Retinal pigment epithelial cell (primary cell): ENCODE measurements around the gene NLRP9.

ENCODE experiments used
- DNase-seq: peaks from one replicate; pipeline ENCODE4 v3.0.0-alpha.2; 2010; ENCODE audit warnings: low read depth
- H3K4me3 ChIP-seq: 2 replicates; pipeline ENCODE4 v1.5.1; 2011; ENCODE audit warnings: mild to moderate bottlenecking, low read length, control low read depth, moderate library complexity
- TF ChIP-seq, protein P1 (sequence below): conservative IDR thresholded peaks from 2 replicates; pipeline ENCODE4 v1.5.1; 2011; ENCODE audit warnings: low read depth, low read length, control low read depth, inconsistent platforms

Gene NLRP9

DNA sequence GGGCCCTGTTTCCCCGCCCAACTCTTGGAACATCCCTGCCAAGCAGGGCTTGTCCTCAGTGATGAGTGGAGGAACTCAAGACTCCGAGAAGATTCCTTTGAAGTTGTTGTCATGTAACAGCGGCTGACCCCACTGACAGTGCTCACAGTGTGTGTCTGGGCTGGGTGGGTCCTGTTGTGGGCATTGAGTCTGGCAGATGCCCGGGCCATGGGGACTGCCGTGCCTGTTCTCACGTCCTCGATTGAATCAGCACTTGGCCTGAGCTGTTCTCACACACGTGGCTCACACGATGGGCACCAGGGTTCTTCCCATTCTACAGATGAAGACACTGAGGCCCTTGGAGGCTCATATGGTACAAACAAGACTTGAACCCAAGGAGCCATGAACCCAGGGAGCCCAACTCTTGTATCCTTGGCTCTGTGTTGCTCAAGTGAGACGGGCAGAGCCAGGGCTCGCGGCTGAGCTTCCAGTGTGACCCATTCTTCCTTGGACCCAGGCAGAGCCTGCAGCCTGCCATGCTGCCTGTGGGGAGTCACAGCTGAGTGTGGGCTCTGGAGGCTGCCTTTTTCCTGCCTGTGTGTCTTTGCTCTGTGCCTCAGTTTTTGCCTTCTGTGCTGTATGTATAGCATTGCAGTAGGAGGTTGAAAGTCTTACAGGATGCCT, 71.7 kb downstream of the NLRP9 start:
- H3K4me3 ChIP-seq: no peak overlapping the region
- TF ChIP-seq, protein P1, sequence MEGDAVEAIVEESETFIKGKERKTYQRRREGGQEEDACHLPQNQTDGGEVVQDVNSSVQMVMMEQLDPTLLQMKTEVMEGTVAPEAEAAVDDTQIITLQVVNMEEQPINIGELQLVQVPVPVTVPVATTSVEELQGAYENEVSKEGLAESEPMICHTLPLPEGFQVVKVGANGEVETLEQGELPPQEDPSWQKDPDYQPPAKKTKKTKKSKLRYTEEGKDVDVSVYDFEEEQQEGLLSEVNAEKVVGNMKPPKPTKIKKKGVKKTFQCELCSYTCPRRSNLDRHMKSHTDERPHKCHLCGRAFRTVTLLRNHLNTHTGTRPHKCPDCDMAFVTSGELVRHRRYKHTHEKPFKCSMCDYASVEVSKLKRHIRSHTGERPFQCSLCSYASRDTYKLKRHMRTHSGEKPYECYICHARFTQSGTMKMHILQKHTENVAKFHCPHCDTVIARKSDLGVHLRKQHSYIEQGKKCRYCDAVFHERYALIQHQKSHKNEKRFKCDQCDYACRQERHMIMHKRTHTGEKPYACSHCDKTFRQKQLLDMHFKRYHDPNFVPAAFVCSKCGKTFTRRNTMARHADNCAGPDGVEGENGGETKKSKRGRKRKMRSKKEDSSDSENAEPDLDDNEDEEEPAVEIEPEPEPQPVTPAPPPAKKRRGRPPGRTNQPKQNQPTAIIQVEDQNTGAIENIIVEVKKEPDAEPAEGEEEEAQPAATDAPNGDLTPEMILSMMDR: no peak
- DNase-seq: no peak

DNA sequence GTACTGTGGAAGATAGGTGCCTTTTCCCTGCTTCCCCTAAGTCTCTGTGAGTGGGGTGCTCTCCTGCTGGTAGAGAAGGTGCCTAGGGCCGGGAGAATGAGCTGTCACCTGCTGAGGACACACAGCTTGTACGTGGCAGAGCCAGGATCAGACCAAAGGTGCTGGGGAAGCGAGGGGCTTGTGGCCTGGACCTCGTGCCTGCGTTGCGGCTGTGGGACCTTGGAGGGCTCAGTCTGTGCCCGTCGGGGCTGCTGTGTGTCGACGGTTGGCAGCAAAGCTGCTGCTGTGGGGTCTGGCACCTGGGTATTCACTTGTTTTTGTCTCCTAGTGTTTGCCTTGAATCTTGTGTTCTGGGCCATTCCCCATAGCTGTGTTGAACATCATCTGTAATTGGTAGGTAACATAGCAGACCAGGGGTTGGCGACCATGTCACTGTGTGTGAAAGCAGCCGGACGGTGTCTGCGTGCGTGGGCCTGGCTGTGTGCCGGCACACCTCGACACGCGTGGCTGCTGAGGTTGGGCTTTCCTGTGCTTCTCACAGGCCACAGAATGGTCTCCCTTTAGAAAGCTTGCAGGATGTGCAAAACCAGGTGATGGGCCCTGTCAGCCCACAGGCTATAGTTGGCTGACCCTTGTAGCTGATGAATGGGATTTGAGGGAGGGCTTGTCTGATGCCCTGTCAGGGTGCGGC, 74.2 kb downstream of the NLRP9 start:
- TF ChIP-seq, protein P1: no peak
- H3K4me3 ChIP-seq: no peak overlapping the region
- DNase-seq: no peak

DNA sequence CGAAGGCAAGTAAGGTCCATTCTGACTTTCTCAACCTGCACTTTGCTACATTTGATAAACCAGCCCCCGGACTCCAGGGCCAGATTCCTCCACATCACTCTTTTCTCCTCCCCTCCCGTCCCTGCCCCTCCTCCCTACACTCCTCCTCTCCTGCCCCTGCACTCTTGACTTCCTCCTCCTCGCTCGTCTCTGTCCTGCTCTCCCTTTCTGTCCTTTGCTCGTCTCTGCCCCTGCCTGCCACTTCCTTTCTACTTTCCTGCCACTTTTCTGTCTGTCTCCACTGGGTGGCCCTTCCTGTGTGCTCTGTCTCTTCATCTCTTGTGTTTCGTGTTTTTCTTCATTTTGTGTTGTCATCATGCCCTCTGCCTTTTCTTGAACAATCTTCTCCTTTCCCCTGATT, 76.4 kb downstream of the NLRP9 start:
- DNase-seq: no peak
- TF ChIP-seq, protein P1: no peak
- H3K4me3 ChIP-seq: no peak overlapping the region

DNA sequence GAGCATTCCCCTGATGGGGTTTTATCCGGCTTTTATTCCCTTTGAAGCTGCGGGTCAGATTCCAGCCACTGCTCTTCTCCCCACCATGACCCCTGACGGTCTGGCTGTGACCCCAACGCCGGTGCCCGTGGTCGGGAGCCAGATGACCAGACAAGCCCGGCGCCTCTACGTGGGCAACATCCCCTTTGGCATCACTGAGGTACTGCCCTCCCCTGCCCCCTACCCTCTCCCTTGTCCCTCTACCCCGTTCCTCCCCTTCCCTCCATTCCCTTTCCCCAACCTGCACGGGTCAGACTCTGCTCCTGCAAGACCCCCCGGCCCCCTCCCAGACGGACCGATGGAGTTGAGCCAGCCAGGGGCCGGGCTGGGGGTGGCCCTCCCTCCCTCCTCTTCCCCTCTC, 77.2 kb downstream of the NLRP9 start:
- H3K4me3 ChIP-seq: no peak overlapping the region
- DNase-seq: no peak
- TF ChIP-seq, protein P1: no peak

DNA sequence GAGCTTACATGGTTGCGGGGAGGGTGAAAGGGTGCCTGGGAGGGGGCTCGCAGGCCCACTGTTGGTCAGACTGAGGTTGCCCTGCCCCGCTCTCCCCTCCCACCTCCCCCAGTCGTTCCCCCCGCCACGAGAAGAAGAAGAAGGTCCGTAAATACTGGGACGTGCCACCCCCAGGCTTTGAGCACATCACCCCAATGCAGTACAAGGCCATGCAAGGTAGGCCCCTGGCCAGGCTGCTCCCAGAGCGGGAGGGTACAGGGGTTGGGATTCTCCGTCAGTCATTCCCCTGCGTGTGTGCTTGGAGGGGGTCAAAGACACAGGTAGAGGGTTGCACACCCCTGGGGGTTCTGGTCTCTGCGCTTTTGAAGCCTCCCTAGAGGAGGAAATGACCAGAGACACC, 77.8 kb downstream of the NLRP9 start:
- TF ChIP-seq, protein P1: no peak
- no peak overlapping the region for H3K4me3 ChIP-seq
- no peak for DNase-seq

DNA sequence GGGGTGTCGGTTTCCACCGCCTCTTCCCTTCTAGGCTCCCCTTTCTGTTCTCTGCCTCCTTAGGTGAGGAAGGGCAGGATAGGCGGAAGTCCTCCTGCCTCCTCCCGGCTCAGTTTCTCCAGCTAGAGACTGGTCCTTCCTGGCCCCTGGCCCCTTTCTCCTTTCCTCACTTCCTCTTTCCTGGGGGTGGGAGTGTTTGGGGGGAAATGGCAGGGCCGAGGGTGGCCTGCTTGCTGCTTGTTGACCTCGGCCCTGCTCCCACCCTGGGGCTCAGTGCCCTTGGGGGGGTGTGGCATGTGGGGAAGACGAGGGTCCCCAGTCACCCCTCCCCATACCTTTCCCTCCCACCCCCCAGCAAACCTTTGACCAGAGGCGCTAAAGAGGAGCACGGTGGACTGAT, 78.4 kb downstream of the NLRP9 start:
- DNase-seq: no peak
- no peak overlapping the region for H3K4me3 ChIP-seq
- TF ChIP-seq, protein P1: no peak

DNA sequence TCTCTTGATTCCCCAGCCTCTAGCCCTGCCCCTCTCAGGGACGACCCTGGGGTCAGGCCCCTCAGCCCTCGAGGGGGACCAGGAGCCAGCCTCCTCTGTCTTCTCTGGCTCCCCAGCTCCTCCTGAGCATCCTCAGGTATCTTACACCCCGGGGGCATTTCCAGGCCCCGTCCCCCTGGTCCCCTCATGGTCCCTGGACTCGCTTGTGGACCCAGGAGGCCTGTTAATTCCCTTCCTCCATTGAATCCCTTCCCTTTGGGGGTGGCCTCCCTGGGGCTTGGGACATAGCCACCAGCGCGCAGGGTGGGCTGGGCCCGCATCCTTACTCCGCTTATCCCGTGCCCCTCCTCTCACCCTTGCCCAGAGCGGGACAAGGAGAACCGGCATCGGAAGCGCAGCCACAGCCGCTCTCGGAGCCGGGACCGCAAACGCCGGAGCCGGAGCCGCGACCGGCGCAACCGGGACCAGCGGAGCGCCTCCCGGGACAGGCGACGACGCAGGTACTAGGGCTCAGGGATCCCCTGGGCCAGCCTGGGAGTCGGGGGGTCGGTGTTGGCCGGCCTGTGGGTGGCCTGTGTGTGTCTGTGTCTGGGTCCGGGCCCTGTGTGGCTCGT, 79.2 kb downstream of the NLRP9 start:
- TF ChIP-seq, protein P1: no peak
- H3K4me3 ChIP-seq: no peak overlapping the region
- no peak for DNase-seq
